Brain microvascular endothelial cell (primary cell): ENCODE measurements around the gene PCDH12.

Experiments
- DNase-seq: peaks from one replicate; pipeline ENCODE4 v3.0.0-alpha.2; 2020
- H3K27ac ChIP-seq: fragments of 250-450 bp; sonication (Bioruptor Pico); 2 replicates; pipeline ENCODE4 v1.5.1; 2020; ENCODE audit warnings: mild to moderate bottlenecking, moderate library complexity
- H3K27me3 ChIP-seq: fragments of 250-450 bp; sonication (Bioruptor Pico); replicated peaks from 2 replicates; pipeline ENCODE4 v1.5.1; 2020; ENCODE audit warnings: mild to moderate bottlenecking
- H3K36me3 ChIP-seq: fragments of 250-450 bp; sonication (Bioruptor Pico); replicated peaks from 2 replicates; pipeline ENCODE4 v1.5.1; 2020; ENCODE audit warnings: mild to moderate bottlenecking
- H3K4me3 ChIP-seq: 2 replicates; pipeline ENCODE4 v1.5.1; 2011; ENCODE audit warnings: low read depth, mild to moderate bottlenecking, control low read depth, low read length, moderate library complexity
- CTCF ChIP-seq: IDR thresholded peaks from 2 replicates; pipeline ENCODE4 v1.5.1; 2011; ENCODE audit warnings: low read depth, mild to moderate bottlenecking, moderate library complexity, low read length, control low read depth, inconsistent platforms; ENCODE audit errors: missing control alignments
- in situ Hi-C: cut with HindIII; loops from 2 replicates; pipeline ENCODE4 v1.10.0; 2017; ENCODE audit warnings: low sequenced_read_pairs, low pct_ligation_motif_present

Gene PCDH12

GRCh38 chr5:141897425-141897824 is 60.6 kb downstream of the PCDH12 start:
- no peak overlapping the region for H3K27ac ChIP-seq
- H3K36me3 ChIP-seq = no peaks in the 10 kb centered on the region
- TF ChIP-seq CTCF = no peak
- in situ Hi-C loops = no loop called here
- H3K27me3 ChIP-seq = no peaks in the 10 kb centered on the region
- no peak for DNase-seq
- H3K4me3 ChIP-seq = no peak overlapping the region
